Lower leg skin (tissue), 3 donors: ENCODE results near the gene RAB8A.

ENCODE experiments used
- POLR2A ChIP-seq, 2 donors: fragments of 450-650 bp; IDR thresholded peaks; one replicate each; pipeline ENCODE4 v1.6.1; 2016 to 2017; ENCODE audit warnings: antibody characterized with exemption in 2 of 2, mild to moderate bottlenecking in 1 of 2, moderate library complexity in 1 of 2
- TF ChIP-seq, protein P1 (sequence below), 3 donors: fragments of 450-650 bp; IDR thresholded peaks; one replicate each; pipeline ENCODE4 v1.5.1; 2016; ENCODE audit warnings: antibody characterized with exemption in 3 of 3, mild to moderate bottlenecking in 3 of 3, moderate library complexity in 2 of 3

DNA sequence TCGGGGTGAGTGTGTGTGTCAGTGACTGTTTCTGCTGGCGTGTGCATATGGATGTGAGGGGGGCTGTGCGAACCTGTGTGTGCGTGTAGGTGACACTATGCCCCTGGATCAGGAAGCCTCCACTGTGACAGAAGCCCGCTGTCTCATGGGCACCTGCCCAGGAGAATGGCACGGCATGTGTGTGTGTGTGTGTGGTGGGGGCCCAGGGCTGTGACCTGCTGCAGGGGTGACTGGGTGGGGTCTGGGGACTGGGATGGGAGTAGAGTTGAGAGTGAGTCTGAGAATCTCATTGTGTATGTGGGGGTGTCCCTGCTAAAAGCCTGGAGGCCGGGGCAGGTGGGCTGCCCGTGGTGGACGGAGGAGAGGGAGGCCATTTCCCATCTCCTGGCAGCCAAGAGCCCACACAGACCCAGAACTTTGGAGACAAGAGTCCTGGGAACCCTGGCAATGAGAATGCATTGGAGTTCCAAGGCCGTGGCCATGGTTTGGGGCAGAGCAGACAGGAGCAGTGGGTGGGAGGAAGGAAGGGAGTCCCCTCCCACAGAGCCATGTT, 41.8 kb upstream of the RAB8A start:
- TF ChIP-seq, protein P1, sequence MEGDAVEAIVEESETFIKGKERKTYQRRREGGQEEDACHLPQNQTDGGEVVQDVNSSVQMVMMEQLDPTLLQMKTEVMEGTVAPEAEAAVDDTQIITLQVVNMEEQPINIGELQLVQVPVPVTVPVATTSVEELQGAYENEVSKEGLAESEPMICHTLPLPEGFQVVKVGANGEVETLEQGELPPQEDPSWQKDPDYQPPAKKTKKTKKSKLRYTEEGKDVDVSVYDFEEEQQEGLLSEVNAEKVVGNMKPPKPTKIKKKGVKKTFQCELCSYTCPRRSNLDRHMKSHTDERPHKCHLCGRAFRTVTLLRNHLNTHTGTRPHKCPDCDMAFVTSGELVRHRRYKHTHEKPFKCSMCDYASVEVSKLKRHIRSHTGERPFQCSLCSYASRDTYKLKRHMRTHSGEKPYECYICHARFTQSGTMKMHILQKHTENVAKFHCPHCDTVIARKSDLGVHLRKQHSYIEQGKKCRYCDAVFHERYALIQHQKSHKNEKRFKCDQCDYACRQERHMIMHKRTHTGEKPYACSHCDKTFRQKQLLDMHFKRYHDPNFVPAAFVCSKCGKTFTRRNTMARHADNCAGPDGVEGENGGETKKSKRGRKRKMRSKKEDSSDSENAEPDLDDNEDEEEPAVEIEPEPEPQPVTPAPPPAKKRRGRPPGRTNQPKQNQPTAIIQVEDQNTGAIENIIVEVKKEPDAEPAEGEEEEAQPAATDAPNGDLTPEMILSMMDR (IDR thresholded peaks at IDR 0.05) = no peak
- no peak for TF ChIP-seq POLR2A (IDR thresholded peaks at IDR 0.05)
